B cell (primary cell): ENCODE measurements around the gene EIF2D. TPM values are rescaled to one million over a fixed set of nuclear protein-coding genes. Genes with fewer than 3 reads are reported as not detected.

Experiments used
- ATAC-seq: fragments of 200-7000 bp; cut with Tn5 transposase; one replicate; pipeline ENCODE4 v1.10.0; 2021; ENCODE audit warnings: low read depth, mild to moderate bottlenecking, moderate number of reproducible peaks, moderate library complexity
- CTCF ChIA-PET: fragments of 350-600 bp; sonication (Branson Sonifier 250); formaldehyde crosslinking; loops from one replicate; lab custom pipeline; 2021; ENCODE audit warnings: antibody characterized with exemption, inconsistent platforms; lab: Charles Lee
- POLR2A ChIA-PET: fragments of 350-600 bp; sonication (Branson Sonifier 250); formaldehyde crosslinking; loops from one replicate; lab custom pipeline; 2021; ENCODE audit warnings: antibody characterized with exemption; lab: Charles Lee
- DNase-seq: peaks from one replicate; pipeline ENCODE4 v3.0.0; 2013
- H2AFZ ChIP-seq: 2 replicates; pipeline ENCODE4 v1.6.1; 2012; ENCODE audit warnings: mild to moderate bottlenecking, low read depth, low read length; ENCODE audit not compliant: insufficient read depth, poor library complexity, severe bottlenecking
- H3K27ac ChIP-seq, 2 donors: 1 replicate in 1 of 2; 2 replicates in 1 of 2; pipeline ENCODE4 v1.5.1; 2012 to 2013; ENCODE audit warnings: low read length in 2 of 2, mild to moderate bottlenecking in 2 of 2, moderate library complexity in 1 of 2
- H3K27me3 ChIP-seq, 4 experiments: fragments of 200-600 bp in 1 of 4; sonication (generic) in 1 of 4; replicated peaks in 1 of 4; 1 replicate in 2 of 4; 2 replicates in 2 of 4; pipeline versions ENCODE4 v1.6.1 to v1.7.0; 2013 to 2016; ENCODE audit warnings: low read length in 3 of 4, mild to moderate bottlenecking in 2 of 4, mixed read lengths in 1 of 4, moderate library complexity in 1 of 4; ENCODE audit not compliant: insufficient read depth in 4 of 4, control insufficient read depth in 3 of 4; ENCODE audit errors: control extremely low read depth in 1 of 4
- H3K36me3 ChIP-seq, 2 experiments: replicated peaks in 1 of 2; 1 replicate in 1 of 2; 2 replicates in 1 of 2; pipeline versions ENCODE4 v1.6.1 to v1.7.1; 2013; ENCODE audit warnings: low read length in 1 of 2; ENCODE audit not compliant: insufficient read depth in 2 of 2, control insufficient read depth in 1 of 2; ENCODE audit errors: control extremely low read depth in 1 of 2, extremely low read depth in 1 of 2
- H3K4me1 ChIP-seq, 2 donors: fragments of 200-600 bp in 1 of 2; sonication (generic) in 1 of 2; 1 replicate in 1 of 2; 2 replicates in 1 of 2; pipeline versions ENCODE4 v1.5.1 to v1.6.1; 2013 to 2017; ENCODE audit warnings: low read length in 2 of 2; ENCODE audit not compliant: control insufficient read depth in 2 of 2, insufficient read depth in 2 of 2
- H3K4me2 ChIP-seq: replicated peaks from 2 replicates; pipeline ENCODE3; 2012; ENCODE audit warnings: mild to moderate bottlenecking, low read depth, low read length; ENCODE audit not compliant: poor library complexity, severe bottlenecking
- H3K4me3 ChIP-seq, 5 experiments: fragments of 200-600 bp in 1 of 5; sonication (generic) in 1 of 5; 1 replicate in 3 of 5; 2 replicates in 2 of 5; pipeline versions ENCODE4 v1.5.1 to v1.7.0; 2011 to 2016; ENCODE audit warnings: low read length in 4 of 5, mild to moderate bottlenecking in 4 of 5, low read depth in 2 of 5, control low read depth in 1 of 5, moderate library complexity in 1 of 5; ENCODE audit not compliant: insufficient read depth in 1 of 5; ENCODE audit errors: control extremely low read depth in 1 of 5, extremely low read depth in 1 of 5
- H3K79me2 ChIP-seq: fragments of 200-600 bp; sonication (generic); one replicate; pipeline ENCODE4 v1.6.0; 2016; ENCODE audit warnings: low read length; ENCODE audit not compliant: control insufficient read depth, insufficient read depth
- H3K9ac ChIP-seq: fragments of 200-600 bp; sonication (generic); 2 replicates; pipeline ENCODE4 v1.6.1; 2017; ENCODE audit warnings: mild to moderate bottlenecking, low read length, moderate library complexity
- H3K9me3 ChIP-seq, 3 donors: one replicate each; pipeline versions ENCODE4 v1.6.1 to v1.7.1; 2013; ENCODE audit warnings: low read length in 2 of 3; ENCODE audit not compliant: control insufficient read depth in 2 of 3, insufficient read depth in 1 of 3; ENCODE audit errors: control extremely low read depth in 1 of 3
- H4K20me1 ChIP-seq: 2 replicates; pipeline ENCODE4 v1.6.0; 2012; ENCODE audit warnings: mild to moderate bottlenecking, low read length; ENCODE audit not compliant: insufficient read depth, control insufficient read depth, poor library complexity, severe bottlenecking
- H3K27ac Mint-ChIP-seq: one replicate; pipeline ENCODE4 v1.8.0; 2021; ENCODE audit warnings: mixed read lengths
- H3K27me3 Mint-ChIP-seq: one replicate; pipeline ENCODE4 v1.8.0; 2021; ENCODE audit warnings: mixed read lengths
- H3K4me1 Mint-ChIP-seq: one replicate; pipeline ENCODE4 v1.8.0; 2021; ENCODE audit warnings: mixed read lengths
- H3K4me3 Mint-ChIP-seq: one replicate; pipeline ENCODE4 v1.8.0; 2021; ENCODE audit warnings: mixed read lengths
- H3K9me3 Mint-ChIP-seq: one replicate; pipeline ENCODE4 v1.8.0; 2022; ENCODE audit warnings: mixed read lengths; ENCODE audit not compliant: insufficient read depth
- EZH2 ChIP-seq: IDR thresholded peaks from 2 replicates; pipeline ENCODE4 v1.6.1; 2012; ENCODE audit warnings: borderline replicate concordance, low read depth, mild to moderate bottlenecking, moderate library complexity, low read length; ENCODE audit not compliant: insufficient read depth, poor library complexity, severe bottlenecking
- WGBS: methylation state at CpG from one replicate; pipeline ENCODE4 v1.1.5; 2013; ENCODE audit warnings: missing lambda C conversion rate; ENCODE audit not compliant: insufficient coverage; 5-methylcytosine and 5-hydroxymethylcytosine counted together
- intact Hi-C: fragments of 100-400 bp; cut with micrococcal nuclease; formaldehyde crosslinking; loops from one replicate; pipeline ENCODE4 v1.10.0; 2022
- polyA plus RNA-seq: library from polyadenylated mRNA; depleted of rRNA; stranded (reverse); fragments of >200 nt; gene quantifications from 2 replicates; pipeline ENCODE4 v1.2.3, GENCODE V29; 2012
- total RNA-seq, 2 donors: library from RNA; stranded (reverse); fragments of 120-200 nt in 1 of 2; gene quantifications; 1 replicate in 1 of 2; 2 replicates in 1 of 2; pipeline versions ENCODE4 v1.2.3 to v1.2.4, GENCODE V29; 2013 to 2022
- TF ChIP-seq, protein P1 (sequence below): fragments of 200-600 bp; IDR thresholded peaks from one replicate; pipeline ENCODE4 v1.8.0; 2022; ENCODE audit warnings: antibody characterized with exemption, mild to moderate bottlenecking

The EIF2D gene
- total and polyA plus RNA-seq, 2 donors (not counting 1 experiment from before 2014, with no cell fraction given): 62.2 to 64.9 TPM

DNA sequence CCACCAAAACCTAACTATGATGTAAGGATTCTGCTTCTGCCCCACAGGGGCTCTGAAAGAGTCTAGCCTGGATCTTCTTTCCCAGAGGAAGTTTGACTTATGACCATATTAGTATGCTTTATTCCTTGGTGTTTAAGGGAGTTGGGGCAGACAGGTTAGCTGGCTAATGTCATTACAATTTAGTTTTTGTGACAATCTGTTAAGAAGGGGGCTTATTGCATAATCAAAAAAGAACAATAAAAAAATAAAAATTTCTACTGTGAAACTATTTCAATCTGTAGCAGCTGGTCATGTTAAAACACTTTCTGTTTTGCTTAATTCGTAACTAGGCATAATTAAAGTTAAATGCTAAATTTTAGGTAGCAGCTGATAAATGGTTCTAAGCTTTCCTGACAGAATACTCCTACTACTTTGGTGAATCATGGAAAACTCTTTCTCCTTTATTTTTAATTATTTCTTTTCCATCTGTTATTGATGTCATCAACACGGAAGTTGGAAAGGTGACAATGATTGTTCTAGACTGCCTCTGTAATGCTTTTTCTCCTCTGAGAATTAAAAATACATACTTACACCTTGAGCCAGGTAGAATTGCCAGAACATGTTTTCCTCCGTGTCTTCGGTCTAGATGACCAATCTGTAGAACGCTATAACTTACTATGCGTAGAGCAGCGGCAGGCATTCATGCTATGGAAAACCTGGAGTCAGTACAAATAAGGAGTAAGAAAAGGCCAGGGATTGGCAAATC is 41.6 kb upstream of the EIF2D start:
- intact Hi-C loops: no loop called here
- DNase-seq (no peak), ATAC-seq (no peak)
- TF ChIP-seq EZH2: no peak
- TF ChIP-seq, protein P1, sequence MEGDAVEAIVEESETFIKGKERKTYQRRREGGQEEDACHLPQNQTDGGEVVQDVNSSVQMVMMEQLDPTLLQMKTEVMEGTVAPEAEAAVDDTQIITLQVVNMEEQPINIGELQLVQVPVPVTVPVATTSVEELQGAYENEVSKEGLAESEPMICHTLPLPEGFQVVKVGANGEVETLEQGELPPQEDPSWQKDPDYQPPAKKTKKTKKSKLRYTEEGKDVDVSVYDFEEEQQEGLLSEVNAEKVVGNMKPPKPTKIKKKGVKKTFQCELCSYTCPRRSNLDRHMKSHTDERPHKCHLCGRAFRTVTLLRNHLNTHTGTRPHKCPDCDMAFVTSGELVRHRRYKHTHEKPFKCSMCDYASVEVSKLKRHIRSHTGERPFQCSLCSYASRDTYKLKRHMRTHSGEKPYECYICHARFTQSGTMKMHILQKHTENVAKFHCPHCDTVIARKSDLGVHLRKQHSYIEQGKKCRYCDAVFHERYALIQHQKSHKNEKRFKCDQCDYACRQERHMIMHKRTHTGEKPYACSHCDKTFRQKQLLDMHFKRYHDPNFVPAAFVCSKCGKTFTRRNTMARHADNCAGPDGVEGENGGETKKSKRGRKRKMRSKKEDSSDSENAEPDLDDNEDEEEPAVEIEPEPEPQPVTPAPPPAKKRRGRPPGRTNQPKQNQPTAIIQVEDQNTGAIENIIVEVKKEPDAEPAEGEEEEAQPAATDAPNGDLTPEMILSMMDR: no peak
- Histone ChIP-seq H3K9me3 (no peaks in the 10 kb centered on the region), H3K4me3 (no peak overlapping the region), H3K4me2 (no peak overlapping the region), H3K4me1 (peaks cover 13 to 15% of the 10 kb centered on the region in 2 donors), H3K79me2 (no peaks in the 10 kb centered on the region), H3K27ac (no peak overlapping the region), H2AFZ (no peak overlapping the region), H3K36me3 (no peaks in the 10 kb centered on the region), H3K9ac (no peak overlapping the region), H3K27me3 (peaks cover 0 to 17% (median 8%) of the 10 kb centered on the region in 4 experiments), H4K20me1 (no peaks in the 10 kb centered on the region)
- Mint-ChIP-seq H3K4me1 (peaks cover 14% of the 10 kb centered on the region), H3K27me3 (peaks cover 17% of the 10 kb centered on the region), H3K9me3 (no peaks in the 10 kb centered on the region), H3K4me3 (no peak overlapping the region), H3K27ac (no peak overlapping the region)
- ChIA-PET CTCF (interaction anchor here (0.6 to 18.6 kb wide), 4 partner anchors 10 to 227 kb away, joined by 3 to 215 read pairs (median 42); partner anchors contain the start of gene DYRK3), POLR2A (no interaction called here)
- whole genome bisulfite sequencing: 96% methylated on average over 5 of the region's 7 CpGs
